Inflammatory macrophage treated with lipopolysaccharide for 4 hours (primary cell): ENCODE measurements around the gene PPP6R2.

Experiments
- DNase-seq: peaks from one replicate; pipeline ENCODE4 v3.0.0-alpha.2; 2020

Gene PPP6R2

GRCh38 chr22:50473855-50474671 lies 130.9 kb downstream of the PPP6R2 start:
- DNase-seq = peak; percentile 52

GRCh38 chr22:50474710-50475651 lies 131.9 kb downstream of the PPP6R2 start, which contains the start of gene SBF1:
SBF1 (minus strand) TSS chr22:50475035; CDS start chr22:50474840, 195 bp downstream.
- peak; percentile 92 for DNase-seq

- DNase-seq = no peak
These were observed 132.5 kb downstream of the PPP6R2 start for GRCh38 chr22:50475652-50476002.

GRCh38 chr22:50476868-50477267 lies 133.7 kb downstream of the PPP6R2 start:
- DNase-seq = no peak

GRCh38 chr22:50477923-50478322 lies 134.8 kb downstream of the PPP6R2 start:
- DNase-seq = no peak

GRCh38 chr22:50479721-50480120 lies 136.6 kb downstream of the PPP6R2 start:
- DNase-seq = no peak

GRCh38 chr22:50481045-50481439 lies 137.9 kb downstream of the PPP6R2 start:
- no peak for DNase-seq

- no peak for DNase-seq
These were observed 138.4 kb downstream of the PPP6R2 start, which contains the start of gene ADM2 for GRCh38 chr22:50481440-50482106. ADM2 (plus strand) TSS chr22:50481543; CDS start chr22:50481848, 305 bp downstream.

- DNase-seq = no peak
These were observed 139.3 kb downstream of the PPP6R2 start for GRCh38 chr22:50482107-50483074.

GRCh38 chr22:50483106-50483505 lies 140.0 kb downstream of the PPP6R2 start:
- no peak for DNase-seq

- DNase-seq = no peak
These were observed 140.4 kb downstream of the PPP6R2 start for GRCh38 chr22:50483556-50483955.

- no peak for DNase-seq
These were observed 141.1 kb downstream of the PPP6R2 start for GRCh38 chr22:50483977-50484853.

GRCh38 chr22:50485221-50486131 lies 142.3 kb downstream of the PPP6R2 start:
- no peak for DNase-seq

GRCh38 chr22:50486561-50487289 lies 143.6 kb downstream of the PPP6R2 start, which contains the start of gene MIOX:
MIOX (plus strand) TSS chr22:50486859; CDS start chr22:50486898, 39 bp downstream.
- no peak for DNase-seq

GRCh38 chr22:50487290-50488005 lies 144.3 kb downstream of the PPP6R2 start:
- no peak for DNase-seq

GRCh38 chr22:50488006-50488677 lies 145.0 kb downstream of the PPP6R2 start:
- no peak for DNase-seq

- DNase-seq = no peak
These were observed 145.8 kb downstream of the PPP6R2 start for GRCh38 chr22:50488886-50489285.
